Measurements from ENCODE around the gene FTCDNL1. TPM values are rescaled to one million over a fixed set of nuclear protein-coding genes. Genes with fewer than 3 reads are reported as not detected.

FTCDNL1 gene
- total and polyA plus RNA-seq, 2 donors: 0.94 to 2.2 TPM

DNA sequence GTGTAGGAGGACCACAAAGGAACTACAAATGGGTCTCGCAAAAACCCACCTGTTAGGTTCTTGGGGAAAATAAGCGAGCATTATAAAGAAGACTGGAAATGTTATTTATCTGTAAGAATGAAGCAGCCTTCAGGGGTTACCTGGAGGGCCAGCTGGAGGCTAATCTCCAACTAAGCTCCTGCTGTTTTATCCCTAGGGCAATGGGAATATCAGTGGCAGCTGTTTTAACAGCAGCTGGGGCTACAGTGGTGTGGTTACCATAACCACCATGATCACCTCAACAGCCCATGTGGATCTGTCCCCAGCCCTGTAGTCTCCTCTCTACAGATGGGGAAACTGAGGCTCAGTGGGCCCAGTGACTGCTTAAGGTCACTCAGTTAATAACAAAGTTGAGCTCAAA lies 108.1 kb downstream of the FTCDNL1 start:
- no peak overlapping the region for H3K27ac ChIP-seq (ENCODE audit: low read depth in 1 of 2, low read length in 1 of 2)
- no peaks in the 10 kb centered on the region for H3K4me1 ChIP-seq (ENCODE audit: control insufficient read depth in 2 of 2, insufficient read depth in 2 of 2, low read length in 2 of 2)
- H3K27me3 ChIP-seq (ENCODE audit: control insufficient read depth in 2 of 2, insufficient read depth in 1 of 2, low read length in 1 of 2): peaks cover 4 to 6% of the 10 kb centered on the region in 2 donors
- H3K36me3 ChIP-seq (ENCODE audit: control insufficient read depth in 2 of 2, insufficient read depth in 2 of 2, low read length in 1 of 2): no peaks in the 10 kb centered on the region
- no peak overlapping the region for H3K4me3 ChIP-seq (ENCODE audit: low read length in 2 of 2)
- no peak for DNase-seq (ENCODE audit: low read depth in 6 of 9, low spot score in 9 of 9)
- no peaks in the 10 kb centered on the region for H3K9me3 ChIP-seq (ENCODE audit: control insufficient read depth in 2 of 2, insufficient read depth in 1 of 2, low read length in 1 of 2)
- 98% methylated on average over 2 of the region's 2 CpGs for WGBS

DNA sequence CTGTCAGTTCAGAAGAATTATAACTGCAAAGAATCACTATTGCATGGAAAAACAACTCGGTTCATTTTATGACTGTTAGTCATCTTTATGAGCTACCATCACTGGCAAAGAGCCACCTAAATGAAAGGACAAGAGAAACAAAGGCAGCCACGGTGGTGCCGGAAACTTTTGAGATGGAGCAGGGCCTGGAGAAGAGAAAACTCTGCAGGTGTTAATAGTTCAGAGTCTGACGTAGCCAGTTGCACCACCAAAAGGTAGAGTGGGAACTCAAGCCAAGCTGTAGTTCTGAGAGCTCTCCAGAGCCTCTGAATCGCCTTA lies 110.9 kb downstream of the FTCDNL1 start:
- DNase-seq (ENCODE audit: low read depth in 6 of 9, low spot score in 9 of 9): no peak
- Histone ChIP-seq H3K27me3 (ENCODE audit: control insufficient read depth in 2 of 2, insufficient read depth in 1 of 2, low read length in 1 of 2) (peaks cover 4 to 9% of the 10 kb centered on the region in 2 donors), H3K9me3 (ENCODE audit: control insufficient read depth in 2 of 2, insufficient read depth in 1 of 2, low read length in 1 of 2) (no peaks in the 10 kb centered on the region), H3K27ac (ENCODE audit: low read depth in 1 of 2, low read length in 1 of 2) (no peak overlapping the region), H3K4me3 (ENCODE audit: low read length in 2 of 2) (no peak overlapping the region), H3K4me1 (ENCODE audit: control insufficient read depth in 2 of 2, insufficient read depth in 2 of 2, low read length in 2 of 2) (no peaks in the 10 kb centered on the region), H3K36me3 (ENCODE audit: control insufficient read depth in 2 of 2, insufficient read depth in 2 of 2, low read length in 1 of 2) (no peaks in the 10 kb centered on the region)
- WGBS: 65% methylated on average over 5 of the region's 5 CpGs

DNA sequence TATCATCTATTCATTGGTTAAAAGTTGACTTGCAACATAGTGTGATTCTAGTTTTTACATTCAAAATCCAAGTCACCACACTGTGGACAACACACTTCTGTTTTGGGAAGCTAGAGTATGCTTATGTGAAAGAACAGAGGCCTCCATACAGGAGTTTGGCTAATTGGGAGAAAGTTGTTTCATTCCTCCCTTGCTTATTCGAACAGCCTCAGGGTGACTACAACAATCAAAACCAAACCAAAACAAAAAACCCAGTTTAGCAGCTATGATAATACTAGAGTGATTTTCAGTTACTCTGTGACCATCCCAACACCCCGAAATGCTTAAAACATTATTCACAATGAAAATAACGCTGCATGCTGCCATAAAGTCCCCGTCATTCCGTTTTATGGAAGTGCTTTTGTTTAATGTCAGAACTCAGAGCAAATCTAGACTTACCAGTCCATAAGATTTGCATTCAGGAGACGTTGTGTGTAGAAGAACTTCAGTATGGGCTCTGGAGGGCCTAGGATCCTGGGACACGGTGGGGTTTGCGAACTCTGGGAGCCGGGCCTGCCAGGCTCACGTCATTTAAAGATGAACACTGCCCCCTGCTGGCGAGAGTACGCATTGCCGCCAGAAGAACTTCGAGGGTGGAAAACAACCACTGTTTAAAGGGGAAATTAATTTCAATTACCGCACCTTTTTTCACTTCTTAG lies 111.4 kb downstream of the FTCDNL1 start:
- Histone ChIP-seq H3K36me3 (ENCODE audit: control insufficient read depth in 2 of 2, insufficient read depth in 2 of 2, low read length in 1 of 2) (no peaks in the 10 kb centered on the region), H3K9me3 (ENCODE audit: control insufficient read depth in 2 of 2, insufficient read depth in 1 of 2, low read length in 1 of 2) (no peaks in the 10 kb centered on the region), H3K4me3 (ENCODE audit: low read length in 2 of 2) (no peak overlapping the region), H3K27me3 (ENCODE audit: control insufficient read depth in 2 of 2, insufficient read depth in 1 of 2, low read length in 1 of 2) (peaks cover 4 to 9% of the 10 kb centered on the region in 2 donors), H3K27ac (ENCODE audit: low read depth in 1 of 2, low read length in 1 of 2) (no peak overlapping the region), H3K4me1 (ENCODE audit: control insufficient read depth in 2 of 2, insufficient read depth in 2 of 2, low read length in 2 of 2) (no peaks in the 10 kb centered on the region)
- DNase-seq (ENCODE audit: low read depth in 6 of 9, low spot score in 9 of 9): peak; percentile 6 to 58 (median 29)
- 37% methylated on average over 15 of the region's 15 CpGs for WGBS

DNA sequence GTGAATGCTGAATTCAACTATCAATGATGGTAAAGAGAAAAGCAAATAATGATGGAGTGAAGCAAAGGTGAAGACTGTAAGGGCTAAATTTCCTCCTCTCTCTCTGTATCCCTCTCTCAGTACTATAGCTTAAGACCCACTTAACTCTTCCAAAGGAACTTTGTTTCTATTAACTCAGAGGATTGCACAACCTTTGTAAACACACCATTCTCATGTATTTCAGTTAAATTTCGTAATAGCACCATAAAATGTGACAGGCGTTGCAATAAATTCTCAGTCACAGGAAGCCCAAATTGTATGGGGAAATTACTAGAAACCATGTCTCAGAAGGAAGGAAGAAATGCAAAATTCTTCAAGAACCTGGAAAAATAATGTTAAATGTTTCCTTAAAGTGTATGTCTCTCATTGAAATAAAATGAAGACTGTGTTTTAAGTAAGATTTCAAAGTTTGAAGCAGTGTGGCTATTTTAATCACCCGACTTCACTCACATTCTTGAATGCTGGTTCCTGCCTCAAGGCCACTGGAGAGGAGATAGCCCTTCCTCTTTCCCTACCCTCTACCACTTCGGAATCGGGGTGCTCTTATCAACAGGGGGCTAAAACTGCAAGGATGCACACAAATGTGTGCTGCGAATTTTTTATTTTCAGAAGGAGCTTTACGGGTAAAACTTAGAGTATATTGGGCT lies 112.1 kb downstream of the FTCDNL1 start:
- peaks cover 4 to 9% of the 10 kb centered on the region in 2 donors for H3K27me3 ChIP-seq (ENCODE audit: control insufficient read depth in 2 of 2, insufficient read depth in 1 of 2, low read length in 1 of 2)
- WGBS: 49% methylated on average over 7 of the region's 7 CpGs
- H3K4me3 ChIP-seq (ENCODE audit: low read length in 2 of 2): no peak overlapping the region
- H3K27ac ChIP-seq (ENCODE audit: low read depth in 1 of 2, low read length in 1 of 2): no peak overlapping the region
- H3K9me3 ChIP-seq (ENCODE audit: control insufficient read depth in 2 of 2, insufficient read depth in 1 of 2, low read length in 1 of 2): no peaks in the 10 kb centered on the region
- DNase-seq (ENCODE audit: low read depth in 6 of 9, low spot score in 9 of 9): no peak
- no peaks in the 10 kb centered on the region for H3K36me3 ChIP-seq (ENCODE audit: control insufficient read depth in 2 of 2, insufficient read depth in 2 of 2, low read length in 1 of 2)
- H3K4me1 ChIP-seq (ENCODE audit: control insufficient read depth in 2 of 2, insufficient read depth in 2 of 2, low read length in 2 of 2): no peaks in the 10 kb centered on the region

DNA sequence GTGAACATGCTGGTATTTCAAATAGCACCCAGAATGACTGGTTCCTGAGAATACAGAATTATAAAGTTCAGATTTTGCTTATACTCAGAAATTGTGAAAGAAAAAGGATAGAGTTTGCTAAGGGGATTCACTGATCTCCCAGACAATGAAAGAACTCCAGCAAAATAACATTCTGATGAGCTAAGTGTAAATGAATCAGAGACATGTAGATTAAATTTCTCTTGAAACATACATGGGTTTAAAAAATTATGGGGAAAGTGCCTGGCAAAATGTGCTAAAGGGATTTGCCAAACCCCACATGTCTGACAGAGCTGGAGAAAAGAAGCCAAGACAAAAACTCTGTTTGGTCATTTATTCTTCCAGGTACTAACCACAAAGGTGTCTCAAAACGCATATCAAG lies 116.3 kb downstream of the FTCDNL1 start:
- no peak overlapping the region for H3K4me3 ChIP-seq (ENCODE audit: low read length in 2 of 2)
- no peaks in the 10 kb centered on the region for H3K4me1 ChIP-seq (ENCODE audit: control insufficient read depth in 2 of 2, insufficient read depth in 2 of 2, low read length in 2 of 2)
- no peaks in the 10 kb centered on the region for H3K9me3 ChIP-seq (ENCODE audit: control insufficient read depth in 2 of 2, insufficient read depth in 1 of 2, low read length in 1 of 2)
- H3K27ac ChIP-seq (ENCODE audit: low read depth in 1 of 2, low read length in 1 of 2): no peak overlapping the region
- WGBS: 72% methylated on average over 1 of the region's 1 CpG
- peaks cover 4 to 7% of the 10 kb centered on the region in 2 donors for H3K27me3 ChIP-seq (ENCODE audit: control insufficient read depth in 2 of 2, insufficient read depth in 1 of 2, low read length in 1 of 2)
- no peaks in the 10 kb centered on the region for H3K36me3 ChIP-seq (ENCODE audit: control insufficient read depth in 2 of 2, insufficient read depth in 2 of 2, low read length in 1 of 2)
- DNase-seq (ENCODE audit: low read depth in 6 of 9, low spot score in 9 of 9): no peak

DNA sequence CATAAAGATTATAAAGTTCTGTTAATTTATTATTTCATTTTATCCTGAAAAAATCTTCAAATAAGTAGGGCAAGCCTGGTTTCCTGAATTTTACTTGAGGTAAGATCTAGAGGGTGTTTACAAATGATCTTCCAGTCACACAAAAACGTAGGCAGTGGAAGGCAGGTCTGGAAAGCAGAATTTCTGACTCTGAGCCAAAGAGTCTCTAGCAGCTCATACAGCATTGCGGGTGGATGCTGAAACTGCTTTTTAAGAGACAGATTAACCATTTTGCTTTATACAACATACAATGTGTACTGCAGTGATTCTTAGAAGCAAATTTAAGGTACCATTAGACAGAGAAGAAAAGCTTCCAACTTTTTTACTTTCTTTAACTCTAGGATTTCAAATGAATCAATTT lies 117.0 kb downstream of the FTCDNL1 start:
- Histone ChIP-seq H3K4me1 (ENCODE audit: control insufficient read depth in 2 of 2, insufficient read depth in 2 of 2, low read length in 2 of 2) (no peaks in the 10 kb centered on the region), H3K27me3 (ENCODE audit: control insufficient read depth in 2 of 2, insufficient read depth in 1 of 2, low read length in 1 of 2) (peaks cover 0 to 4% of the 10 kb centered on the region in 2 donors), H3K36me3 (ENCODE audit: control insufficient read depth in 2 of 2, insufficient read depth in 2 of 2, low read length in 1 of 2) (no peaks in the 10 kb centered on the region), H3K4me3 (ENCODE audit: low read length in 2 of 2) (no peak overlapping the region), H3K27ac (ENCODE audit: low read depth in 1 of 2, low read length in 1 of 2) (no peak overlapping the region), H3K9me3 (ENCODE audit: control insufficient read depth in 2 of 2, insufficient read depth in 1 of 2, low read length in 1 of 2) (no peaks in the 10 kb centered on the region)
- no peak for DNase-seq (ENCODE audit: low read depth in 6 of 9, low spot score in 9 of 9)
- 80% methylated on average over 2 of the region's 2 CpGs for WGBS

DNA sequence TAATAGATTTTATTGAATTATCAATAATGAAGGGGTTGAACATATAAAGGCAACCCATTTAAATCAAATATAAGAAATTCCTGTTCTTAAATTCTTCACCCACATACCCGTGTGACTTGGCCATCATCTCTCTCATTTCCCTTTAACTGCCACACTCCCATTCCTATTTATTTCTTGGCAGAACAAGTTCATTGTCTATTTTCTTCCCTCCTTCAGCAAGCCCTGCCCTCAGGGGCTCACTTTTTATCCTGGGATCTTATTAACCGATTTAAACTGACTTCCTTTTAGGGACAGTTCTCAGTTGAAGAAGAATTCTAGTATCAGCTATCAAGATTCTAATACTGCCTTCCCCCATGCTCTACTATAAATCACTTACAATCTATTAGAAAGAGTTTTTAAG lies 123.2 kb downstream of the FTCDNL1 start:
- WGBS: 90% methylated on average over 2 of the region's 2 CpGs
- Histone ChIP-seq H3K4me1 (ENCODE audit: control insufficient read depth in 2 of 2, insufficient read depth in 2 of 2, low read length in 2 of 2) (no peaks in the 10 kb centered on the region), H3K9me3 (ENCODE audit: control insufficient read depth in 2 of 2, insufficient read depth in 1 of 2, low read length in 1 of 2) (no peaks in the 10 kb centered on the region), H3K4me3 (ENCODE audit: low read length in 2 of 2) (no peak overlapping the region), H3K27me3 (ENCODE audit: control insufficient read depth in 2 of 2, insufficient read depth in 1 of 2, low read length in 1 of 2) (no peaks in the 10 kb centered on the region), H3K36me3 (ENCODE audit: control insufficient read depth in 2 of 2, insufficient read depth in 2 of 2, low read length in 1 of 2) (no peaks in the 10 kb centered on the region), H3K27ac (ENCODE audit: low read depth in 1 of 2, low read length in 1 of 2) (no peak overlapping the region)
- no peak for DNase-seq (ENCODE audit: low read depth in 6 of 9, low spot score in 9 of 9)

DNA sequence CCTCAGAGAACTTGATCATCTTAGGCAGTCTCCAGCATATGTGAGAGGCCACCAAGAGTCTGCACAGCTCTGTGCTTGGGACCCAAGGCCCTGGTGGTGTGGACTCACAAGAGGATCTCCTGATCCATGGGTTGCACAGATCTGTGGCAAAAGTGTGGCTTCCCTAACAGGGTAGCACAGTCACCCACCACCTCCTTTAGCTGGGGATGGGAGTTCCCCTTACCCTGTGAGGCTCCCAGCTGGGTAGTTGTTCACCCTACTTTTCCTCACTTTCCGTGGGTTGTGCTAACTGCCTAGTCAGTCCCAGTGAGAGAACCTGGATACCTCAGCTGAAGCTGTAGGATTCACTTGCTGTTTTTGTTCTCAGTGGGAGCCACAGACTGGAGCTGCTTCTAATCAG lies 123.7 kb downstream of the FTCDNL1 start:
- 93% methylated on average over 1 of the region's 1 CpG for WGBS
- no peak for DNase-seq (ENCODE audit: low read depth in 6 of 9, low spot score in 9 of 9)

DNA sequence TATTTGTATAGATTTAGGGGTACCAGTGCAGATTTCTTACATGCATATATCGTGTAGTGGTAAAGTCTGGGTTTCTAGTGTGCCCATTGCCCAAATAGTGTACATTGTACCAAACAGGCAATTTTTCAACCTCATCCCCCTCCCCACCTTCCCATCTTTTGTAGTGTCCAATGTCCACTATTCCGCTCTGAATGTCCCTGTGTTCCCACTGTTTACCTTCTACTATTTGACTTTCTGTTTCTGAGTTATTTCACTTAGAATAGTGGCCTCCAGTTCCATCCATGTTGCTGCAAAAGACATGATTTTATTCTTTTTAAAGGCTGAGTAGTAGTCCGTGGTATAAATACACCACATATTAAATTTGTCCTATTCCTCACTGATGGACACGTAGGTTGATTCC lies 132.9 kb downstream of the FTCDNL1 start:
- 96% methylated on average over 4 of the region's 4 CpGs for WGBS
- Histone ChIP-seq H3K27me3 (ENCODE audit: control insufficient read depth in 2 of 2, insufficient read depth in 1 of 2, low read length in 1 of 2) (no peaks in the 10 kb centered on the region), H3K4me1 (ENCODE audit: control insufficient read depth in 2 of 2, insufficient read depth in 2 of 2, low read length in 2 of 2) (no peaks in the 10 kb centered on the region), H3K27ac (ENCODE audit: low read depth in 1 of 2, low read length in 1 of 2) (no peak overlapping the region), H3K36me3 (ENCODE audit: control insufficient read depth in 2 of 2, insufficient read depth in 2 of 2, low read length in 1 of 2) (no peaks in the 10 kb centered on the region), H3K9me3 (ENCODE audit: control insufficient read depth in 2 of 2, insufficient read depth in 1 of 2, low read length in 1 of 2) (no peaks in the 10 kb centered on the region), H3K4me3 (ENCODE audit: low read length in 2 of 2) (no peak overlapping the region)
- DNase-seq (ENCODE audit: low read depth in 6 of 9, low spot score in 9 of 9): no peak

More for the DNA sequence above, 123.7 kb downstream of the FTCDNL1 start:
- Histone ChIP-seq H3K9me3 (ENCODE audit: control insufficient read depth in 2 of 2, insufficient read depth in 1 of 2, low read length in 1 of 2) (no peaks in the 10 kb centered on the region), H3K27me3 (ENCODE audit: control insufficient read depth in 2 of 2, insufficient read depth in 1 of 2, low read length in 1 of 2) (no peaks in the 10 kb centered on the region), H3K4me3 (ENCODE audit: low read length in 2 of 2) (no peak overlapping the region), H3K4me1 (ENCODE audit: control insufficient read depth in 2 of 2, insufficient read depth in 2 of 2, low read length in 2 of 2) (no peaks in the 10 kb centered on the region), H3K36me3 (ENCODE audit: control insufficient read depth in 2 of 2, insufficient read depth in 2 of 2, low read length in 1 of 2) (no peaks in the 10 kb centered on the region), H3K27ac (ENCODE audit: low read depth in 1 of 2, low read length in 1 of 2) (no peak overlapping the region)

All from thymus (tissue), 11 donors.